Uterus (tissue), 2 donors: ENCODE results near the gene NDE1.

Experiments
- CTCF ChIP-seq, 4 experiments: fragments of 200-600 bp in 2 of 4; fragments of 450-650 bp in 2 of 4; sonication (generic) in 2 of 4; IDR thresholded peaks; one replicate each; pipeline ENCODE4 v1.5.1; 2016 to 2019; ENCODE audit warnings: antibody characterized with exemption in 4 of 4, mild to moderate bottlenecking in 2 of 4, moderate library complexity in 1 of 4
- POLR2A ChIP-seq, 2 donors: fragments of 450-650 bp; IDR thresholded peaks; one replicate each; pipeline ENCODE4 v1.6.1; 2016; ENCODE audit warnings: antibody characterized with exemption in 2 of 2, mild to moderate bottlenecking in 1 of 2, moderate library complexity in 1 of 2

- TF ChIP-seq POLR2A (IDR thresholded peaks at IDR 0.05) (no peak), CTCF (IDR thresholded peaks at IDR 0.05) (no peak)
Observed at GRCh38 chr16:15602285-15603044, 47.6 kb upstream of the NDE1 start.
